ENCODE results near the gene GBX1. TPM values are rescaled to one million over a fixed set of nuclear protein-coding genes. Genes with fewer than 3 reads are reported as not detected.

Gene GBX1
- total and polyA plus RNA-seq, 2 of the 4 experiments (the other 2 are of a cell fraction), result not detected

GRCh38 chr7:151178831-151179230, 11.3 kb upstream of the GBX1 start:
- Histone ChIP-seq H3K27me3 (ENCODE audit: control insufficient read depth, insufficient read depth, low read length) (peaks cover 76% of the 10 kb centered on the region), H3K9me3 (ENCODE audit: control insufficient read depth, insufficient read depth, low read length) (no peaks in the 10 kb centered on the region; the same call in 1 of the 2 replicates)
- 46% methylated on average over 2 of the region's 2 CpGs; no CpG with 5 or more reads in 1 of the 2 experiments for whole genome bisulfite sequencing, 2 experiments (ENCODE audit: extremely low coverage in 2 of 2, insufficient read length in 1 of 2)

More at GRCh38 chr7:151178831-151179230, 11.3 kb upstream of the GBX1 start:
- H3K56ac ChIP-seq (ENCODE audit: extremely low read depth, insufficient read depth, low read length), result no peak overlapping the region
- no peak overlapping the region for H2AK5ac ChIP-seq (ENCODE audit: low read depth, low read length)
- no peak overlapping the region for H2BK120ac ChIP-seq (ENCODE audit: low read depth, low read length)
- H2BK20ac ChIP-seq (ENCODE audit: low read depth, low read length), result no peak overlapping the region
- H3K18ac ChIP-seq (ENCODE audit: low read depth, low read length), result no peak overlapping the region
- POLR2A ChIA-PET (ENCODE audit: unreplicated experiment), result no interaction called here
- H3K9ac ChIP-seq (ENCODE audit: low read depth, low read length), result no peak overlapping the region
- dilution Hi-C loops (cut with HindIII; ENCODE audit: low sequenced_read_pairs, unreplicated experiment), result no loop called here
- no peak overlapping the region for H2BK5ac ChIP-seq (ENCODE audit: low read depth, low read length, poor library complexity, severe bottlenecking)
- H4K8ac ChIP-seq (ENCODE audit: low read depth in 2 of 2, low read length in 2 of 2), result no peak overlapping the region
- no peak overlapping the region for H2AFZ ChIP-seq (replicated peaks; ENCODE audit: low read length, poor library complexity)
- H3K4me1 ChIP-seq (ENCODE audit: control insufficient read depth, insufficient read depth, low read length), result no peaks in the 10 kb centered on the region
- H4K5ac ChIP-seq (ENCODE audit: low read depth, low read length), result no peak overlapping the region
- no peak overlapping the region for H3K4ac ChIP-seq (ENCODE audit: low read depth, low read length)
- no peak overlapping the region for H3K14ac ChIP-seq (replicated peaks; ENCODE audit: low read depth, low read length)
- no peak overlapping the region for H4K91ac ChIP-seq (ENCODE audit: insufficient read depth, low read depth, low read length)
- intact Hi-C loops (cut with micrococcal nuclease), result no loop called here
- no peaks in the 10 kb centered on the region for H3K9me1 ChIP-seq (ENCODE audit: insufficient read depth, low read length)
- H2BK15ac ChIP-seq (ENCODE audit: low read depth, low read length), result no peak overlapping the region
- no peak for DNase-seq
- no peak overlapping the region for H3K4me3 ChIP-seq (ENCODE audit: insufficient read depth, low read depth, low read length)
- H3K36me3 ChIP-seq (ENCODE audit: control insufficient read depth, insufficient read depth, low read length), result no peaks in the 10 kb centered on the region
- no peaks in the 10 kb centered on the region for H4K20me1 ChIP-seq (ENCODE audit: insufficient read depth, low read length)
- CTCF ChIA-PET, result no interaction called here
- no peaks in the 10 kb centered on the region for H3K79me1 ChIP-seq (ENCODE audit: low read depth in 1 of 2, low read length in 2 of 2)
- no peak for TF ChIP-seq RCOR1 (IDR thresholded peaks at IDR 0.05; ENCODE audit: insufficient replicate concordance, low read length)
- no peak overlapping the region for H3K23ac ChIP-seq (ENCODE audit: low read depth, low read length)
- BruUV-seq (replicated peaks), result no TSS peak
- no peak for ATAC-seq (ENCODE audit: low read depth)
- H3K4me2 ChIP-seq (ENCODE audit: low read depth, low read length), result no peak overlapping the region
- in situ Hi-C loops (cut with MboI; ENCODE audit: low sequenced_read_pairs), result no loop called here
- H2AK9ac ChIP-seq (replicated peaks; ENCODE audit: low read depth, low read length, poor library complexity), result no peak overlapping the region
- no peak overlapping the region for H3K27ac ChIP-seq (ENCODE audit: insufficient read depth, low read length)
